Activated CD4-positive, alpha-beta T cell treated with anti-CD3 and anti-CD28 coated beads, Interleukin-2, Interleukin-6, amounts not matched to agents 100 ng/mL and 50 ng/mL, durations not matched to agents 16 hours and 8 hours (primary cell): ENCODE results near the gene PAPOLG.
"Not testable (repeated sequence)": the region's sequence is repeated elsewhere in the genome, so short reads cannot be mapped to it uniquely, and the experiment has no call there.

Experiments used
- DNase-seq: peaks from one replicate; pipeline ENCODE4 v3.0.0-alpha.2; 2020

PAPOLG gene

GRCh38 chr2:60778352-60778751 lies 22.3 kb downstream of the PAPOLG start:
- no peak for DNase-seq

GRCh38 chr2:60779426-60779825 lies 23.4 kb downstream of the PAPOLG start:
- DNase-seq, result no peak

GRCh38 chr2:60780721-60781120 lies 24.7 kb downstream of the PAPOLG start:
- no peak for DNase-seq

- DNase-seq, result no peak
These were observed 37.1 kb downstream of the PAPOLG start for GRCh38 chr2:60793169-60793568.

GRCh38 chr2:60794271-60794863 lies 38.3 kb downstream of the PAPOLG start:
- DNase-seq, result peak; percentile 28

- peak; percentile 18 for DNase-seq
These were observed 40.8 kb downstream of the PAPOLG start for GRCh38 chr2:60796573-60797509.

- no peak for DNase-seq
These were observed 48.4 kb downstream of the PAPOLG start for GRCh38 chr2:60804473-60804872.

GRCh38 chr2:60806595-60806987 lies 50.5 kb downstream of the PAPOLG start:
- no peak for DNase-seq

GRCh38 chr2:60806988-60807681 lies 51.1 kb downstream of the PAPOLG start:
- peak; percentile 44 for DNase-seq

GRCh38 chr2:60808330-60808801 lies 52.3 kb downstream of the PAPOLG start:
- DNase-seq, result no peak

GRCh38 chr2:60811491-60812375 lies 55.7 kb downstream of the PAPOLG start:
- no peak for DNase-seq

GRCh38 chr2:60817191-60817590 lies 61.1 kb downstream of the PAPOLG start:
- DNase-seq, result not testable (repeated sequence)

- peak; percentile 21 for DNase-seq
These were observed 62.2 kb downstream of the PAPOLG start for GRCh38 chr2:60818272-60818671.

- peak; percentile 76 for DNase-seq
These were observed 63.2 kb downstream of the PAPOLG start for GRCh38 chr2:60819155-60819862.

- DNase-seq, result no peak
These were observed 63.9 kb downstream of the PAPOLG start for GRCh38 chr2:60819936-60820335.

GRCh38 chr2:60820416-60821132 lies 64.5 kb downstream of the PAPOLG start:
- DNase-seq, result no peak

- DNase-seq, result no peak
These were observed 65.0 kb downstream of the PAPOLG start for GRCh38 chr2:60821133-60821469.

GRCh38 chr2:60821587-60822302 lies 65.7 kb downstream of the PAPOLG start:
- DNase-seq, result no peak

- no peak for DNase-seq
These were observed 66.9 kb downstream of the PAPOLG start for GRCh38 chr2:60822987-60823386.

- no peak for DNase-seq
These were observed 67.7 kb downstream of the PAPOLG start for GRCh38 chr2:60823694-60824305.
